Dedifferentiated amniotic fluid mesenchymal stem cell (primary cell): Measurements from ENCODE around the gene LRFN3.
"Not testable (repeated sequence)": the region's sequence is repeated elsewhere in the genome, so short reads cannot be mapped to it uniquely, and the experiment has no call there.

Experiments used
- DNase-seq: peaks from one replicate; pipeline ENCODE4 v3.0.0-alpha.2; 2016; ENCODE audit errors: extremely low spot score

LRFN3 gene

DNA sequence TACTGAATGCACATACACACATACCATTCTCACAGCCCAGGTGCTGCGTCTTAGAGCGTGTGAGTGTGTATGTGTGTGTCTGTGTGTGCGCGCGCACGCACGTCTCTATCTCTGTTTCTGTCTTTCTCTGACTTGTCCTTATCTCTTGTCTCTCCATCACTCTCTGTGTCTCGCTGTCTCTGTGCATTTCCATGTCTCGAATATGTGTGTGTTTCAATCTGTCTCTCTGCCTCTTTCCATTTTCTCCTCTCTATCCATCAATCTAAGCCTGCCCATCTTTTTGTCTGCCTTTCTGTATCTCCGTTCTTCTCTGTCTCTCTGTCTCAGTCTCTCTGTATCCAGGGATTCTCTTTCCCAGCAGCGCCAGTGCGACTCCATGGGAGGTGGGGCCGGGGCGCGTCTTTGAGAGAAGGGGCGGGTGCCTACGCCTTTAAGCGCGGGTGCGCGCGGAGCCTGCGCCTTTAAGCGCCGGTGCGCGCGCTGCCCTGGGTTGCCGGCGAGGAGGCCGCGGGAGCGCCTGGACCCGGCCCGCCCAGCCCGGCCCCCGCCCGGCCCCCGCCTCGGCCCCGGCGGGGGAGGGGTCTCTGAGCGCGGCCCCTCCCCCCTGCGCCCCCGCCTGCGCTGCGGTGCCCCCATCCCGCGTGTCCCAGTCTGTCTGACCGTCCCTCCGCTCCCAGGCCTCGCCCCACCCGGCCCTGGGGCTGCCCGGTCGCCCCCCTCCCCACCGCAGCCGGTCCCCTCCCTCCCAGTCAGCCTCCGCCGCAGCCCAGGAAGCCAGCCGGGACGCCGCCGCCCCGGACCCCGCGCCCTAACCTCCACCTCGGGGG, at the start of gene LRFN3:
Gene LRFN3, plus strand, starts transcription at position 464 of the 827 bp plus-strand sequence. CDS start 3,052 bp downstream, outside the sequence.
- DNase-seq, result peak; percentile 42

DNA sequence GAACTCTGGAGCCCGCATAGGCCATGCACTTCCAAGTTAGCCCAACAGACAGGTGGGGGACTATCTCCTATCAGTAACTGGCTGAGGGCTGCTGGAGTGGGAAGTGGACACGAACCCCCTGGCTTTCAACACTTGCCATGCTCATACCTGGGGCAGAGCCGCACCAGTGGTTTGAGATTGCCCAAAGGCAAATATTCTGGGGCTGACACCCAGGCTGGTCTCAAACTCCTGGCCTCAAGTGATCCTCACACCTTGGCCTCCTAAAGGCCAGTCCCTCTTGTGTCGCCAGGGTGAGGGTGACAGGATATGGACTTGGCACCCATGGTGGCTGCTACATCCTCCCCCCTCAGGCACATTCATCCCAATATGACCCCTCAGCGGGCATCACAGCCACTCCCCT, 49.0 kb upstream of the LRFN3 start:
- DNase-seq, result no peak

DNA sequence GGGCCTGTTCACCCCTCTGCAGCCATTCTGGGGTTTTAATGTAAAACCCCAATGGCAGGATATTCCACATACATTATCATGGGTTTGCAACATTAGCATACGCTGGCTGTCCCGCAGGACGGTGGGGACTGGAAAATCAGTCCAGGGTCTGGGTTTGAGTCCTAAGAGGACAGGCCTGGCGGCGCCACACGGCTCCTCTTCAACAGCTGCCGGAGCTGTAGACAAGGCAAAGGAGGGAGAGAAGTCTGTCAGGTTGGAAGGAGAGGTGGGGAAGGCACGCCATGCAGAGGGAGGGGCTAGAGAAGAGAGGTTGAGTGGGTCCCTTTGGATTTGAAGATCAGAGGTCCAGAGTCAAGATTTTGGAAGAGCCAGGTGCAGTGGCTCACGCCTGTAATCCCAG, 47.8 kb upstream of the LRFN3 start:
- no peak for DNase-seq

DNA sequence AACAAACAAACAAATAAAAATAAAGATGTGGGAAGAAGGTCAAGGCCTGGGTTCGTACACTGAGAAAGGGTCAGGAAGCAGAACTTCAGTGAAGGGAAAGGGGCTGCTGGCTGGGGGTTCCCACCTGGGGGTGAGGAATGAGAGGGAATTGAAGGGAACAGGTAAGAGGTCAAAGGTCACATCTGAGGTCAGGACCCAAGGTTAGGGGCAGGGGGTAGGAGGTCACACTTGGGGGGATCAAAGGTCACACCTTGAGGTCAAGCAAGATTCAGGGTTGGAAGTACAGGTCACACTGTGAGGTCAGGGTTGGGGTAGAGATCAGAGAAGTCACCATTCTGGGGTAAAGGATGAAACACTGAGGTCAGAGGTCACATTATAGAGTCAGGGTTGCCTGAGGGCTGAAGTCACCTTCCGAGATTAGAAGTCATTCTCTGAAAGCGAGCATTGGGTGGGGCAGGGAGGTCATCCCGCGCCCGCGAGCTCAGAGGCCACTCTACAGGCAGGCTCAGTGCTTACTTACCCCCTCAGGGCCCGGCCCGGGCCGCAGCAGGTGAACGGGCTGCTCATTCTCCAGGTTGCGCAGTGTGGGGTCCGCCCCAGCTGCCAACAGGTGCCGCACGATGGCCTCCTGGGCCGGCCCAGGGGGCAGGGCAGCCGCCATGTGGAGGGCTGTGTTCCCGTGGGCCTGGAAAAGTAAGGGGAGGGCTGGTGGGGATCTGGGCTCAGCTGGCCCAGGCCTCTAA, 46.6 kb upstream of the LRFN3 start:
- no peak for DNase-seq

DNA sequence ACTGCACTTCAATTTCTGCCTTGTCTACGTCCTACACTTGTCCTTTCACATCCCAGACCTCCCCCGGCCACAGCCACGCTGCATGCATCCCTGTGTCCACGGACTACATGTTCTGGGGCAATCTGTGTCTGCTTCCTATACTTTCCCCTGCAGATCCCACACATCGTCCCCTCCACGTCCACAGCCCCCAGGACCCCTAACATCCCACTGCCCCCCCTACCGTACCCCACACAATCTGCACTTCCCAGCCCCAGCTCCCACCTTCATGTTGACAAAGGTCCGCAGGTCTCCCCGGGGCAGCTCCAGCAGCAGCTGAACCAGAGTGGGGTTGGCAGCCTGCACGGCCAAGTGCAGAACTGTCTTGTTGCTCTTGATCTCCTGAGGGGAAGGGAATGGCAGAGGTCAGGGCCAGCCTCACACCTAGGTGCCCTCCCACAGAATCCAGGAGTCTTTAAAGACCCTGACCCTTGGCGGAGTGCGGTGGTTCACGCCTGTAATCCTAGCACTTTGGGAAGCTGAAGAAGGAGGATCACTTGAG, 46.0 kb upstream of the LRFN3 start:
- no peak for DNase-seq

DNA sequence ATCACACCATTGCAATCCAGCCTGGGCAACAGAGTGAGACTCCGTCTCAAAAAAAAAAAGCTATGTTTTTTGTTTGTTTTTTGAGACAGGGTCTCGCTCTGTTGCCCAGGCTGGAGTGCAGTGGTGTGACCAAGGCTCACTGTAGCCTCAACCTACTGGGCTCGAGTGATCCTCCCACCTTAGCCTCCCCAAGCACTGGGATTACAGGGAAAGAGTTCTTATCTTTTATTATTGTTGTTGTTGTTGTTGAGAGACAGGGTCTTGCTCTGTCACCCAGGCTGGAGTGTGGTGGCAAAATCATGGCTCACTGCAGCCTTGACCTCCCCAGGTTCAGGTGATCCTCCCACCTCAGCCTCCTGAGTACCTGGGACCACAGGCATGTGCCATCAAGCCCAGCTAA, 44.4 kb upstream of the LRFN3 start:
- not testable (repeated sequence) for DNase-seq

GRCh38 chr19:35894342-35894741, 41.8 kb upstream of the LRFN3 start:
- DNase-seq, result no peak

DNA sequence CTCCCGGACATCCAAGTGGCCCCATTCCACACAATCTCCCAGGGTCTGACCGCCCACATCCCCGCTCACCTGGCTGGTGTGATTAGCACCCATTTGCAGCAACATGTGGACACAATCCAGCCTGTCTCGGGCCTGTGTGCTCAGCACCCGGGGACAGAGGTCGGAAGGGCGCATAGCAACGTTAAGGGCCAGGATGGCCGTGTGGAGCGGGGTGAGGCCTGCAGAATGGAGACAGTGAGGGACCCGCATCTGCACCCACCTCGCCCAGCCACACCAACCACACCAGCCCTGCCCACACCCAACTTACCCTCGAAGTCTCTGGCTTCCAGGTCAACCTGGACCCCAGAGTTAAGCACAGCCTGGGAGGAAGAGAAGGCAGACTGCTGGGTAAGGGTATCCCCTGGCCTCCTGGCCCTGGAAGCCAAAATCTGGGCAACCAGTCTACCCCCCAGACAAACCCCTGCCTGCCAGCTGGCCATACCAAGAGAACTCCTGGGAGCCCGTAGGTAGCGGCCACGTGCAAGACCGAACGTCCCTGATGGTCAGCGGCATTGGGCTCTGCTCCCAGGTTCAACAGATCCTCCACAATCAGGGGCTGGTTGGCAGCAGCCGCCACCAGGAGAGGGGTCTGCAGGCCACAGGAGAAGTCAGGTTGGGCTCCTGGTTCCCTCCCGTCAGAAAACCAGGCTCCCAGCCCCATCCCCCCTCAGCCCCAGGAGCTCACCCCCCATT, 40.1 kb upstream of the LRFN3 start:
- no peak for DNase-seq

- no peak for DNase-seq
These were observed 39.5 kb upstream of the LRFN3 start for GRCh38 chr19:35896643-35897040.

- no peak for DNase-seq
These were observed 38.3 kb upstream of the LRFN3 start for GRCh38 chr19:35897706-35898451.

DNA sequence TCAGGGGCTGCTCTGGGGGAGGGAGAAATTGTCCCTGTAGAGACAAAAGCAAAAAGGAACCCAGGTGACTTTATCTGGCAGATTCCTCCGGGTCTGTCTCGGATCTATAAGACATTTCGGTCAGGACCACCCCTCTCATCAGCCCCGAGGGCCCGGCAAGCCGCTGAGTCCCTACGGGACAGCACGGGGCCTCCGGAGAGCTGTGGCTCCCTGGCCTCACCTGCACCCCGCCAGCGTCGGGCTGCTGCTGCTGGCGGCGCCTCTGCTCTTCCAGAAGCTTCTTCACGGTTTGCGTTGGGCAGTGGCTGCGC, 37.7 kb upstream of the LRFN3 start:
- no peak for DNase-seq

DNA sequence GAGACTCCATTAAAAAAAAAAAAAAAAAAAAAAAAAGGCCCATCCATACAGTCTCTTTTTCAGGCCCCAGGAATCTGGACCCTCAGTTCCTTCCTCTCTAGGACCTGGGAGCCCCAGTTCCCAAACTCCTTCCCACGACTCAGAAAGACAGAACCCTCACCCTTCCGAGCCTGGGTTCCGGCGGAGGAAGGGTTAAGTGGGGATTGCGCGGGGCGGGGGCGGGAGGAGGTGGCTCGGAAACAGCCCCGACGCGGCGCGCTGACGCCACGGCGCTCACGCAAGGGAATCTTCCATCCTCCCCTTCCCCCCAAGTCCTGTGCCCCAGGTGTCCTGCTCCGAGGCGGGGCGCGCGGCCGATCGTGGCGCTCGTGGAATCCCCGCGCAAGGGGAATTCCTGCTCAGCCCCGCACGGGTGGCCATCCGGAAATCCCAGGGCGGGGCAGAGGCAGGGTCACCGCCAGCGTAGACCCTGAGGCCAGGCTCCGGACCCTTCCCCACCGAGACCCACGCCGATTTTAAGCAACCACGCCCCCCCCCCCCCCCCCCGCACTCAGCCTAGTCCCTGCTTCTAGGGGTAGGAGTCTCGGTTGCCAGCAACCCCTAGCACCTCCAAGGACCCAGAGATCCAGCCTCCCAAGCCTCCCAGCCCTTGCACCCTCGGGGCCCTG, 36.5 kb upstream of the LRFN3 start:
- DNase-seq, result peak; percentile 51

DNA sequence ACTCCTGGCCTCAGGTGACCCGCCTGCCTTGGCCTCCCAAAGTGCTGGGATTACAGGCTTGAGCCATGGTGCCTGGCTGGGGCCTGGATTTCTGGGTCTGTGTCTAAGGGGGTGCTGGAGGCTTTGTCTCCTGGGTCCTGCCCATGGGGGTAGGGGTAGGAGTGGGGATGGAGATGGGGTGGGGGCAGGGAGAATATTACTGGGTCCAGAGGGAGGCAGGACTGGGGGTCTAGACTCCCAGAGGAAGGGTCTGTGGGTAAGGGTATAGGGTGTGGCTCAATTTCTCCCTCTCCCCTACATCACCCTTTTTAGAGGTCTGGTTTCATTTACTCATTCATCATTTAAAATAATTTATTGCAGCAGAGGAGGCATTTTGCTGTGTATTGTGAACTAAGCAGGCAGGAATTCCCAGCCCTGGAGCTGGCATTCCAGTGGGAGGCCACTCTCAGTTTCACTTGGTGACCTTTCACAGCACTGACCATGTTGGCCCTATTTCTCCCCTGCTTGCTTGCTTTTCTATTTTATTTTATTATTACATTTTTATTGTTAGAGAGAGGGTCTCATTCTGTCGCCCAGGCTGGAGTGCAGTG, 35.0 kb upstream of the LRFN3 start:
- DNase-seq, result peak; percentile 68

DNA sequence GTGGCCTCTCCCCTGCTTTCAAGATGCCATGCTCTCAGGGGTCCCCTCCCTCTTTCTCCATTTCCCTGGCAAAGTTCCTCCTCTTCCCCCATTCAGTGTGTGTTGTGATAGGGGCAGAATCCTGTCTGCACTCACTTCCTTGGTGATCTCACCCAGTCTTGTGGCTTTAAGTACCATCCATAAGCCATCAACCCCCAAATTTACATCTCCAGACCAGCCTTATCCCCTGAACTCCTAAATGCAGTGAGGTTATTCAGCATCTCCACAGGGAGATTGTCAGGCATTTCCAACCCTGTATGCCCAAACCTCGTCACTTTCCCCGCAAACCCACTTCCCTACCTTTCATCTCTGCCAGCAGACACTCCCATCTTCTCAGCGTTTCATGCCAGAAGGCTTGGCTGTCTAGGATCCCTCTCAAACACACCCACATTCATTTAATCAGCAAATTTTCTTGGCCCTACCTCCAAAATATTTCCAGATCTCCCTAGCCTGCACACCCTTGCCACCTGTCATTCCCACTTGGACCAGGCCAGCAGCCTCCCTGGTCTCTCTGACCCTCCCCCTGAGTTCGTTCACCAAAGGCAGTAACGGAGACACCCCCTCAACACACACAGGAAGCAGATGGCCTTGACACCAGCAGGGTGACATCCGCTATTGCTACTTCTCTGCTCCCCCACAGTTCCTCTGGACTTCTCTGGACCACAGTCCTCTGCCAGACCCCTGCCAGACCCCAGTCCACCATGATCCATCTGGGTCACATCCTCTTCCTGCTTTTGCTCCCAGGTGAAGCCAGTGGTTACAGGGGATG, 34.1 kb upstream of the LRFN3 start, which contains the start of gene HCST:
Gene HCST, plus strand, starts transcription at position 676 of the 808 bp plus-strand sequence. Its CDS starts 65 bp downstream, at position 741.
- peak; percentile 27 for DNase-seq

GRCh38 chr19:35902870-35903475, 33.2 kb upstream of the LRFN3 start:
- no peak for DNase-seq

- DNase-seq, result peak; percentile 29
These were observed 32.5 kb upstream of the LRFN3 start for GRCh38 chr19:35903550-35904179.

DNA sequence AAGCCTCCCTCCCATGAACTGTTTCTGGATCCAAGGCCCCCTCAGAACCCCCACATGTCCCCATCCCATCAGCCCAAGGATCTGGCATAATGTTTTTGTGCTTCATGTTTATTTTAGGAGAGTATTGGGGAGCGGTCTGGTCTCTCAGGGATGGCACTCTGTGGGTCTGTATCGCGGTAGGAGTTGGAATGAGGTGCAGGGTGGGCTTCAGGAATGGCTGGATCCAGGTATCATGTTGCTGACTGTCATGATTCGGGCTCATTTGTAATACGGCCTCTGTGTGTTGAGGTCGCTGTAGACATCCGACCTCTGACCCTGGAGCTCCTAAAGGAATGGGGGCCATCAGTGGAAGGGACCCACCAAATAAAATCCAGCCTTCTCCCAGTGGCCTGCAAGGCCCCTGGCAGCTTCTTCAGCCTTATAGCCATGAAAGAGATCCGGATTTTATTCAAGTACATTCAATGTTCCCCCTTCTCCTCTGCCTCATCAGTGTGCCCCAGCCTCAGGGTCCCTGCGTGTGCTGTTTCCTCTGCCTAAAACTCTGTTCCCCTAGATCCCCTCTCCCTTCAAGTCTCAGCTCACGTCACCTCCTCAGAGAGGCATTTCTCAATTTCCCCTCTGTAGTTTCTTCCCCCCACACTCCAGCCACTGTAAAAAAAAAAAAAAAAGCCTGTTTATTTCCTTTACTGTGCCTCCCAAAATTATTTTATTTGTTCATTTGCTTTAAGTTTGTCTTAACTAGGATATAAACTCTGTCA, 31.7 kb upstream of the LRFN3 start:
- DNase-seq, result no peak

DNA sequence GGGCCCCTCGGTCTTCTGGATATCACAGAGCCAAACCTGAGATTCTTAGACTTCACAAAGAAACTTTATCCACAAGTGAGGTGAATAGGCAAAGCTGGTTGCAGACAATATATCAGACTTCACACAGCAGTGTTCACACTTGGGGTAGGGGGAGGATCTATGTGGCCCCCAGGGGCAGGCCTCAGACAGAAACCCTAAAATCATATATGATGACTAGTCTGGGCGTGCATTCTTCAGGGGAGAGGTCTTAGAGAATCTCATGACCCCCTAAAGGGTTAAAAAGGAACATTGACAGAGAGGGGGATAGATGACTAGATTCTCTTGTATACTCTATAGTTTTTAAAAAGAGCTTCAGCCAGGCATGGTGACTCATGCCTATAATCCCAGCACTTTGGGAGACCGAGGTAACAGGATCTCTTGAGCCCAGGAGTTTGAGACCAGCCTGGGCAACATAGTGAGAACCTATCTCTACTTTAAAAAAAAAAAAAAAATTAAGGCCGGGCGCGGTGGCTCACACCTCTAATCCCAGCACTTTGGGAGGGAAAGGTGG, 30.9 kb upstream of the LRFN3 start:
- no peak for DNase-seq
